GM12878 (cell line): ENCODE measurements around the gene SEMA3C. TPM values are rescaled to one million over a fixed set of nuclear protein-coding genes. Genes with fewer than 3 reads are reported as not detected.

ENCODE experiments used
- ATAC-seq: fragments of 200-7000 bp; cut with Tn5 transposase; 3 replicates; pipeline ENCODE4 v1.9.1; 2020; ENCODE audit warnings: mild to moderate bottlenecking, moderate library complexity
- BruUV-seq: library from RNA; stranded (reverse); fragments of 400-500 nt; replicated peaks from 2 replicates; lab custom pipeline; 2021; lab: Mats Ljungman, UMichigan
- CTCF ChIA-PET: fragments of 300-600 bp; sonication (Branson Sonifier 250); formaldehyde crosslinking; extraction: SDS; loops from one replicate; lab custom pipeline; 2021; ENCODE audit warnings: inconsistent platforms; lab: Yijun Ruan, JAX
- POLR2A ChIA-PET: fragments of 350-600 bp; formaldehyde crosslinking; extraction: SDS; loops from one replicate; lab custom pipeline; 2021; ENCODE audit warnings: inconsistent platforms; lab: Charles Lee
- RAD21 ChIA-PET: fragments of 300-600 bp; sonication (Branson Sonifier 250); formaldehyde crosslinking; loops from one replicate; lab custom pipeline; 2023; ENCODE audit warnings: antibody characterized with exemption; ENCODE audit not compliant: unreplicated experiment; lab: Charles Lee
- SMC1A ChIA-PET: fragments of 300-600 bp; sonication (Branson Sonifier 250); formaldehyde crosslinking; loops from one replicate; lab custom pipeline; 2023; ENCODE audit not compliant: unreplicated experiment, uncharacterized antibody; lab: Charles Lee
- DNase-seq: peaks from one replicate; pipeline ENCODE4 v3.0.0-alpha.2; 2011; ENCODE audit warnings: low read depth, low spot score
- FAIRE-seq: peaks from 3 replicates; lab custom pipeline; 2011; peaks lifted over from hg19 to GRCh38; lab: Jason Lieb, UNC
- H2AFZ ChIP-seq: 2 replicates; pipeline ENCODE4 v1.6.0; 2011; ENCODE audit warnings: low read depth, low read length, control low read depth; ENCODE audit not compliant: control insufficient read depth
- H3K27ac ChIP-seq: 2 replicates; pipeline ENCODE4 v1.5.1; 2011; ENCODE audit warnings: control low read depth; ENCODE audit not compliant: control insufficient read depth, insufficient read depth
- H3K27me3 ChIP-seq, 2 experiments: replicated peaks in 1 of 2; 2 replicates each; pipeline versions ENCODE4 v1.6.0 to v1.6.1; 2011; ENCODE audit warnings: low read length in 1 of 2; ENCODE audit not compliant: control insufficient read depth in 2 of 2, insufficient read depth in 2 of 2
- H3K36me3 ChIP-seq, 2 experiments: 2 replicates each; pipeline ENCODE4 v1.5.1; 2011; ENCODE audit warnings: low read length in 1 of 2; ENCODE audit not compliant: control insufficient read depth in 2 of 2, insufficient read depth in 2 of 2
- H3K4me1 ChIP-seq: 2 replicates; pipeline ENCODE4 v1.6.1; 2011; ENCODE audit warnings: mild to moderate bottlenecking, low read length, moderate library complexity, mixed read lengths; ENCODE audit not compliant: control insufficient read depth, insufficient read depth
- H3K4me2 ChIP-seq: 2 replicates; pipeline ENCODE4 v1.6.0; 2011; ENCODE audit warnings: control low read depth; ENCODE audit not compliant: control insufficient read depth, insufficient read depth
- H3K4me3 ChIP-seq: fragments of 200-600 bp; sonication (generic); 2 replicates; pipeline ENCODE4 v1.5.1; 2016
- H3K79me2 ChIP-seq: 2 replicates; pipeline ENCODE4 v1.6.0; 2011; ENCODE audit warnings: low read length; ENCODE audit not compliant: control insufficient read depth, insufficient read depth
- H3K9ac ChIP-seq: 2 replicates; pipeline ENCODE4 v1.8.0; 2011; ENCODE audit warnings: low read length, control low read depth, mixed read lengths; ENCODE audit not compliant: control insufficient read depth, insufficient read depth
- H3K9me3 ChIP-seq: replicated peaks from 3 replicates; pipeline ENCODE4 v1.5.1; 2011; ENCODE audit warnings: mild to moderate bottlenecking, low read length; ENCODE audit not compliant: control insufficient read depth, insufficient read depth
- H4K20me1 ChIP-seq: 2 replicates; pipeline ENCODE4 v1.6.0; 2011; ENCODE audit not compliant: control insufficient read depth, insufficient read depth
- ATF3 ChIP-seq: IDR thresholded peaks from 2 replicates; pipeline ENCODE4 v1.6.1; 2011; ENCODE audit warnings: low read depth, mild to moderate bottlenecking, low read length, moderate library complexity, borderline replicate concordance; ENCODE audit errors: extremely low read depth
- BACH1 ChIP-seq: fragments of 450-650 bp; IDR thresholded peaks from 2 replicates; pipeline ENCODE4 v1.6.1; 2017; ENCODE audit warnings: mild to moderate bottlenecking, borderline replicate concordance
- BCLAF1 ChIP-seq: fragments of 450-650 bp; IDR thresholded peaks from 2 replicates; pipeline ENCODE4 v1.6.1; 2017; ENCODE audit warnings: antibody characterized with exemption, mild to moderate bottlenecking, moderate library complexity
- BMI1 ChIP-seq: fragments of 450-650 bp; IDR thresholded peaks from 2 replicates; pipeline ENCODE4 v1.6.1; 2016; ENCODE audit warnings: mild to moderate bottlenecking, moderate library complexity, borderline replicate concordance
- CHD1 ChIP-seq: IDR thresholded peaks from 2 replicates; pipeline ENCODE4 v1.6.1; 2012; ENCODE audit warnings: low read depth, low read length, improper control_type of control experiment
- HCFC1 ChIP-seq: fragments of 150-350 bp; IDR thresholded peaks from 2 replicates; pipeline ENCODE4 v1.6.1; 2014; ENCODE audit warnings: low read length
- NR2C1 ChIP-seq: fragments of 450-650 bp; IDR thresholded peaks from 2 replicates; pipeline ENCODE4 v1.6.1; 2017; ENCODE audit warnings: antibody characterized with exemption, mild to moderate bottlenecking, moderate library complexity
- PAX8 ChIP-seq: fragments of 450-650 bp; IDR thresholded peaks from 2 replicates; pipeline ENCODE4 v1.6.1; 2017; ENCODE audit warnings: mild to moderate bottlenecking, moderate library complexity
- RAD51 ChIP-seq: fragments of 450-650 bp; IDR thresholded peaks from 2 replicates; pipeline ENCODE4 v1.6.1; 2016; ENCODE audit warnings: moderate library complexity, mild to moderate bottlenecking, inconsistent platforms
- SMAD1 ChIP-seq: fragments of 450-650 bp; IDR thresholded peaks from 2 replicates; pipeline ENCODE4 v1.6.1; 2018; ENCODE audit warnings: mild to moderate bottlenecking, low read depth; ENCODE audit not compliant: partially characterized antibody
- SUPT20H ChIP-seq: IDR thresholded peaks from 2 replicates; pipeline ENCODE4 v1.6.1; 2011; ENCODE audit warnings: low read depth, mild to moderate bottlenecking, low read length, moderate library complexity, borderline replicate concordance; ENCODE audit not compliant: control insufficient read depth
- SUZ12 ChIP-seq: fragments of 200-600 bp; sonication (generic); IDR thresholded peaks from one replicate; pipeline ENCODE4 v1.6.1; 2018; ENCODE audit warnings: antibody characterized with exemption, mild to moderate bottlenecking; ENCODE audit not compliant: unreplicated experiment
- ZNF274 ChIP-seq: IDR thresholded peaks from one replicate; pipeline ENCODE4 v1.8.0; 2011; ENCODE audit not compliant: insufficient read length, insufficient read depth
- WGBS: methylation state at CpG from one replicate; pipeline ENCODE4 v1.1.6; 2016; ENCODE audit warnings: low lambda C conversion rate; ENCODE audit not compliant: insufficient replicate concordance, insufficient coverage; ENCODE audit errors: missing lambda C conversion rate; 5-methylcytosine and 5-hydroxymethylcytosine counted together
- in situ Hi-C: fragments of 300-500 bp; cut with MboI; formaldehyde crosslinking; loops from 9 replicates; pipeline ENCODE4 v1.14.3; 2018; ENCODE audit warnings: mixed read lengths
- intact Hi-C: fragments of 100-400 bp; cut with micrococcal nuclease; formaldehyde crosslinking; loops from one replicate; pipeline ENCODE4 v1.14.2; 2022; ENCODE audit not compliant: unreplicated experiment
- polyA plus RNA-seq, 11 experiments: library from polyadenylated mRNA; depleted of rRNA in 4 of 11; unstranded in 6 of 11; stranded (reverse) in 5 of 11; fragments of >200 nt; fragmentation: Nextera tagmentation in 4 of 11; fragmentation: Illumina TruSeq in 1 of 11; extraction: Ambion mirVana in 4 of 11; extraction: Trizol in 1 of 11; gene quantifications; 1 replicate in 1 of 11; 2 replicates in 10 of 11; pipeline versions ENCODE4 v1.2.1 to v1.2.3, GENCODE V29; 2011 to 2016; ENCODE audit warnings: inconsistent platforms in 2 of 11, missing spikeins in 2 of 11, low read depth in 1 of 11
- total RNA-seq, 4 experiments: library from RNA; depleted of rRNA in 3 of 4; stranded (reverse); fragments of >200 nt in 3 of 4; fragmentation: Illumina TruSeq in 1 of 4; extraction: Trizol in 1 of 4; gene quantifications; 2 replicates each; pipeline versions ENCODE4 v1.2.1 to v1.2.3, GENCODE V29; 2013 to 2021

SEMA3C gene
- total and polyA plus RNA-seq, 10 of the 15 experiments (the other 5 are each of a cell fraction or from before 2014, with no cell fraction given), result 0.01 to 0.41 (median 0.11) TPM; not detected in 6

GRCh38 chr7:80809545-80809944 lies 109.3 kb downstream of the SEMA3C start (continued):
- TF ChIP-seq SMAD1 (no peak), CHD1 (no peak), ZNF274 (no peak), NR2C1 (no peak), ATF3 (no peak), BCLAF1 (no peak), BACH1 (no peak)
- TF ChIP-seq, all 136 proteins: peak for 0

GRCh38 chr7:80807166-80807900 lies 111.5 kb downstream of the SEMA3C start:
- no peak overlapping the region for H3K4me3 ChIP-seq
- in situ Hi-C loops, result no loop called here
- no peak for FAIRE-seq
- TF ChIP-seq RAD51 (no peak), SUPT20H (no peak), BMI1 (no peak), PAX8 (no peak), HCFC1 (no peak), SUZ12 (no peak)
- TF ChIP-seq, all 136 proteins: peak for 0
- Histone ChIP-seq H2AFZ (no peak overlapping the region), H3K36me3 (no peaks in the 10 kb centered on the region), H4K20me1 (no peaks in the 10 kb centered on the region), H3K27me3 (no peaks in the 10 kb centered on the region), H3K27ac (no peak overlapping the region), H3K4me1 (no peaks in the 10 kb centered on the region), H3K9ac (no peak overlapping the region), H3K4me2 (no peak overlapping the region), H3K79me2 (no peaks in the 10 kb centered on the region), H3K9me3 (no peaks in the 10 kb centered on the region)
- ChIA-PET RAD21 (no interaction called here), SMC1A (no interaction called here), POLR2A (interaction anchor here (0.6 kb wide), 1 partner anchor 66 kb away, joined by 3 read pairs; no protein-coding TSS in a partner anchor), CTCF (interaction anchor here (1.5 kb wide), 1 partner anchor 95 kb away, joined by 3 read pairs; no protein-coding TSS in a partner anchor)
- no peak for DNase-seq
- intact Hi-C loops, result no loop called here
- no TSS peak for BruUV-seq
- ATAC-seq, result no peak
- WGBS, result 30% methylated on average over 3 of the region's 3 CpGs
